WTC11 (cell line): ENCODE results near the gene FBXO9. TPM values are rescaled to one million over a fixed set of nuclear protein-coding genes. Genes with fewer than 3 reads are reported as not detected.

Experiments
- ATAC-seq: fragments of 200-7000 bp; cut with Tn5 transposase; 2 replicates; pipeline ENCODE4 v1.10.0; 2021; ENCODE audit warnings: mild to moderate bottlenecking, moderate library complexity
- CTCF ChIA-PET: fragments of 300-600 bp; sonication (Branson Sonifier 250); formaldehyde crosslinking; loops from one replicate; lab custom pipeline; 2021; ENCODE audit warnings: antibody characterized with exemption; lab: Charles Lee
- POLR2A ChIA-PET: fragments of 350-600 bp; sonication (Branson Sonifier 250); formaldehyde crosslinking; loops from one replicate; lab custom pipeline; 2021; ENCODE audit warnings: antibody characterized with exemption; lab: Charles Lee
- DNase-seq: peaks from one replicate; pipeline ENCODE4 v3.0.0; 2021; ENCODE audit warnings: low spot score
- H3K27ac Mint-ChIP-seq: 2 replicates; pipeline ENCODE4 v1.8.0; 2021; ENCODE audit warnings: mixed read lengths
- H3K27me3 Mint-ChIP-seq: 2 replicates; pipeline ENCODE4 v1.8.0; 2021; ENCODE audit warnings: low read depth, mild to moderate bottlenecking, moderate library complexity, mixed read lengths
- H3K36me3 Mint-ChIP-seq: 2 replicates; pipeline ENCODE4 v1.8.0; 2021; ENCODE audit warnings: mixed read lengths
- H3K4me1 Mint-ChIP-seq: 2 replicates; pipeline ENCODE4 v1.8.0; 2022; ENCODE audit warnings: mixed read lengths
- H3K4me3 Mint-ChIP-seq: 2 replicates; pipeline ENCODE4 v1.8.0; 2021; ENCODE audit warnings: mild to moderate bottlenecking, moderate library complexity, mixed read lengths
- H3K9me3 Mint-ChIP-seq: 2 replicates; pipeline ENCODE4 v1.8.0; 2021; ENCODE audit warnings: mixed read lengths
- AFF4 ChIP-seq: sonication (generic); formaldehyde crosslinking; IDR thresholded peaks from 2 replicates; pipeline ENCODE4 v1.8.1; 2023; ENCODE audit warnings: mild to moderate bottlenecking, missing genetic modification reagents, borderline replicate concordance
- ARID4B ChIP-seq: sonication (generic); formaldehyde crosslinking; IDR thresholded peaks from 2 replicates; pipeline ENCODE4 v1.8.0; 2023; ENCODE audit warnings: missing genetic modification reagents, mild to moderate bottlenecking, borderline replicate concordance
- FOXK1 ChIP-seq: sonication (generic); formaldehyde crosslinking; IDR thresholded peaks from 2 replicates; pipeline ENCODE4 v1.8.0; 2022; ENCODE audit warnings: mild to moderate bottlenecking, moderate library complexity, missing genetic modification reagents
- SP1 ChIP-seq: sonication (generic); formaldehyde crosslinking; conservative IDR thresholded peaks from 2 replicates; pipeline ENCODE4 v1.8.1; 2022; ENCODE audit warnings: missing genetic modification reagents
- TCF7 ChIP-seq: sonication (generic); formaldehyde crosslinking; IDR thresholded peaks from 2 replicates; pipeline ENCODE4 v1.8.0; 2022; ENCODE audit warnings: mild to moderate bottlenecking, low read depth, missing genetic modification reagents, moderate library complexity
- ZBTB43 ChIP-seq: sonication (generic); formaldehyde crosslinking; IDR thresholded peaks from 2 replicates; pipeline ENCODE4 v1.8.1; 2023; ENCODE audit warnings: mild to moderate bottlenecking, missing genetic modification reagents
- ZNF317 ChIP-seq: sonication (generic); formaldehyde crosslinking; IDR thresholded peaks from 2 replicates; pipeline ENCODE4 v1.8.1; 2023; ENCODE audit warnings: low read depth, mild to moderate bottlenecking, moderate library complexity, missing genetic modification reagents, borderline replicate concordance
- total RNA-seq: library from RNA; stranded (reverse); gene quantifications from 3 replicates; pipeline ENCODE4 v1.2.3, GENCODE V29; 2021

FBXO9 gene
- total RNA-seq, 1 experiment from 2014 or later = 54.4 TPM

GRCh38 chr6:53023323-53023722, 41.9 kb upstream of the FBXO9 start:
- no peak for DNase-seq
- Mint-ChIP-seq H3K4me1 (0 out of 2 replicates have a peak, but pooled peaks cover 5% of the 10 kb centered on the region), H3K27me3 (no peaks in the 10 kb centered on the region), H3K9me3 (no peaks in the 10 kb centered on the region), H3K4me3 (no peak overlapping the region), H3K27ac (no peak overlapping the region), H3K36me3 (peaks cover 7% of the 10 kb centered on the region)
- POLR2A ChIA-PET = no interaction called here
- no peak for ATAC-seq
- TF ChIP-seq FOXK1 (CRISPR knock-in tag) = no peak
- no peak for TF ChIP-seq ZBTB43 (CRISPR knock-in tag)
- no peak for TF ChIP-seq AFF4
- TF ChIP-seq ARID4B (CRISPR knock-in tag) = no peak
- CTCF ChIA-PET = no interaction called here

- H3K4me1 Mint-ChIP-seq = 0 out of 2 replicates have a peak, but pooled peaks cover 2% of the 10 kb centered on the region
- no peak for ATAC-seq
- POLR2A ChIA-PET = no interaction called here
- DNase-seq = no peak
- TF ChIP-seq SP1 (CRISPR knock-in tag) = no peak
- H3K9me3 Mint-ChIP-seq = no peaks in the 10 kb centered on the region
- peak overlapping the region; percentile 47; the same call in 1 of the 2 replicates for H3K27ac Mint-ChIP-seq
- CTCF ChIA-PET = no interaction called here
- no peak overlapping the region for H3K4me3 Mint-ChIP-seq
- peaks cover 26% of the 10 kb centered on the region for H3K36me3 Mint-ChIP-seq
- H3K27me3 Mint-ChIP-seq = no peaks in the 10 kb centered on the region
Measured at GRCh38 chr6:53026526-53026925, 38.7 kb upstream of the FBXO9 start.

GRCh38 chr6:53027131-53027718, 38.0 kb upstream of the FBXO9 start:
- ChIA-PET CTCF (no interaction called here), POLR2A (no interaction called here)
- ATAC-seq (no peak), DNase-seq (no peak)
- H3K36me3 Mint-ChIP-seq = peaks cover 26% of the 10 kb centered on the region
- no peak overlapping the region for H3K27ac Mint-ChIP-seq
- H3K4me3 Mint-ChIP-seq = no peak overlapping the region
- H3K9me3 Mint-ChIP-seq = no peaks in the 10 kb centered on the region
- H3K27me3 Mint-ChIP-seq = no peaks in the 10 kb centered on the region
- no peak for TF ChIP-seq ZNF317 (CRISPR knock-in tag)
- TF ChIP-seq AFF4 = no peak
- TF ChIP-seq TCF7 (CRISPR knock-in tag) = no peak
- H3K4me1 Mint-ChIP-seq = 0 out of 2 replicates have a peak, but pooled peaks cover 2% of the 10 kb centered on the region
